Measurements from ENCODE around the gene PILRA.
"Not testable (repeated sequence)": the region's sequence is repeated elsewhere in the genome, so short reads cannot be mapped to it uniquely, and the experiment has no call there.

PILRA gene

GRCh38 chr7:100372256-100372655 is 1.0 kb upstream of the PILRA start:
- in situ Hi-C loops (cut with HindIII; ENCODE audit: low pct_ligation_motif_present, low pct_unique_long_range_greater_than_20kb, low sequenced_read_pairs) = no loop called here
- no peak for DNase-seq

DNA sequence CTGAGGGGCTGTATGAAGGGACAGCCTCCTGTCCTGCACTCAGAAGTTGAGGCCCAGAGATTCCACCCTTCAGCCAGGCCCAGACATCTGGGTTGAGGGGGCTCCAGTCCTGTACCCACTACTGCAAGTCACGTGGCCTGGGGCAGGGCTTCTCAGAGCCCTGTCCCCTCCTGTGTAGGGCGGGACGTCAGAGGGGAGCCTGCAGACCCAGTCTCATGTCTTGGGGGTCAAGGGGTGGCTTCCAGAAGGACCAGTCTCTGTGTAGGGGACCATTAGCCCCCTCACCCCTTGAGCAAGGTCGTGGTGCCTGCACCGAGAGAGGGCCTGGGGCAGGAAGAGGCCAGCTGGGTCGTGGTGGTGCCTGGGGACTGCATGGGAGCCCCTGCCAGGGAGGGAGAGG is 593 bp upstream of the PILRA start:
- in situ Hi-C loops (cut with HindIII; ENCODE audit: low pct_ligation_motif_present, low pct_unique_long_range_greater_than_20kb, low sequenced_read_pairs) = no loop called here
- no peak for DNase-seq

GRCh38 chr7:100373870-100374598 is 747 bp downstream of the PILRA start:
- in situ Hi-C loops (cut with HindIII; ENCODE audit: low pct_ligation_motif_present, low pct_unique_long_range_greater_than_20kb, low sequenced_read_pairs) = not testable (repeated sequence)

GRCh38 chr7:100374601-100375000 is 1.3 kb downstream of the PILRA start:
- no peak for DNase-seq
- in situ Hi-C loops (cut with HindIII; ENCODE audit: low pct_ligation_motif_present, low pct_unique_long_range_greater_than_20kb, low sequenced_read_pairs) = no loop called here

More at GRCh38 chr7:100373870-100374598, 747 bp downstream of the PILRA start:
- peak; percentile 51 for DNase-seq

DNA sequence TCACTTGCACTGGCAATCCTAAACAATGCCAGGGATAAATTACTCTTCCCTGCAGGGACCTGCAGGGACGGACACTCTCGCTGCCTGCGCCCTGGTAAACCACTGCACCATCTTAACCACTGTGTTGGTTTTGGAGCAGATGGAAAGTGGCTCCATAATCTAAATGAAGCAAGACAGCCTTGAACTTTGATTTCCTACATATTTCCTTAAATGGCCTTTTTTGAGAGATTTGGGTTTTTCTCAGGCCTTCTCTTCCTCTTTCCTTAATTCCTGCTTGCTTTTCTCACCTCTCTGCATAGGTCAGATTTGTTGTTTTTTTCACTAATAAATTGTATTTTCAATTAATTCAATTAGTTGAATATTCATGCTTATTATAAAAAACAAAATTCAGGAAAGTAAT is 2.8 kb downstream of the PILRA start:
- DNase-seq = no peak
- in situ Hi-C loops (cut with HindIII; ENCODE audit: low pct_ligation_motif_present, low pct_unique_long_range_greater_than_20kb, low sequenced_read_pairs) = no loop called here

DNA sequence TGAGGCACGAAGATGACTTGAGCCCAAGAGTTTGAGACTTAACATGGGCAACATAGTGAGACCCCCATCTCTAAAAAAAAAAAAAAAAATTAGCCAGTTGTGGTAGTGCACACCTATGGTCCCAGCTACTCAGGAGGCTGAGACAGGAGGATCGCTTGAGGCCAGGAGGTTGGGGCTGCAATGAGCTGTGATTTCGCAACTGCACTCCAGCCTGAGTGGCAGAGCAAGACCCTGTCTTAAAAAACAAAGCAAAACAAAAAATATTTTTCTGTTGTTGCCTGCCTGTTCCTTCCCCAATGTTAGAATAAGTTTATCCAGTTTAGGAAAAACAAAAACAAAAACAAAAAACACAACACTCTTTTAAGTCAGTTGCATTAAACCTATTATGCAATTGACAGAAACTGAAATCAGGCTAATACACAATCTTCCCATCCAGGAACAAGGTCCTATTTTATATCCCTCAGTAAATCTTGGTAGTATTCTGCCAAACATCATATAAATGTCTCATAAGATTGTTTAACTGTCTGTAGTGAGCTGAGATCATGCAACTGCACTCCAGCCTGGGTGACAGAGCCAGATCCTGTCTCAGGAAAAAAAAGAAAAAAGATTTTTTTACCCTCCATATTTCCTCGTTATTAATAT is 4.9 kb downstream of the PILRA start:
- in situ Hi-C loops (cut with HindIII; ENCODE audit: low pct_ligation_motif_present, low pct_unique_long_range_greater_than_20kb, low sequenced_read_pairs) = no loop called here

DNA sequence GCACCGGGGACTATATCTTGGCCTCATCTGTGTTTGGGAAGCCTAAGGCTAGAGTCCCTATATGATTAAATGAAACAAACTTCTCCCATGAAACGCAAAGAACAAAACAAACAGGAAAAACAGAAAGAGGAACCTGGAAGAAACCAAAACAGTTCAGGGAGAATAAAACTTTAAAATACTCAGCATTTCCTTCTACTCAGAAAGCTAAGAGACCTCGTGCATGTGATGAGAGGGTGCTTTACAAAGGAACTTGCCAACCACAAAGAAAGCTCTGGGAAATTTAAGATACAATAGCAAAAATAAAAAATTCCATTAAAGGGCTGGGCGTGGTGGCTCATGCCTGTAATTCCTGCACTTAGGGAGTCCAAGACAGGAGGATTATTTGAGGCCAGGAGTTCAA is 6.9 kb downstream of the PILRA start:
- DNase-seq = no peak
- in situ Hi-C loops (cut with HindIII; ENCODE audit: low pct_ligation_motif_present, low pct_unique_long_range_greater_than_20kb, low sequenced_read_pairs) = no loop called here

More for the DNA sequence above, 4.9 kb downstream of the PILRA start:
- DNase-seq = no peak

DNA sequence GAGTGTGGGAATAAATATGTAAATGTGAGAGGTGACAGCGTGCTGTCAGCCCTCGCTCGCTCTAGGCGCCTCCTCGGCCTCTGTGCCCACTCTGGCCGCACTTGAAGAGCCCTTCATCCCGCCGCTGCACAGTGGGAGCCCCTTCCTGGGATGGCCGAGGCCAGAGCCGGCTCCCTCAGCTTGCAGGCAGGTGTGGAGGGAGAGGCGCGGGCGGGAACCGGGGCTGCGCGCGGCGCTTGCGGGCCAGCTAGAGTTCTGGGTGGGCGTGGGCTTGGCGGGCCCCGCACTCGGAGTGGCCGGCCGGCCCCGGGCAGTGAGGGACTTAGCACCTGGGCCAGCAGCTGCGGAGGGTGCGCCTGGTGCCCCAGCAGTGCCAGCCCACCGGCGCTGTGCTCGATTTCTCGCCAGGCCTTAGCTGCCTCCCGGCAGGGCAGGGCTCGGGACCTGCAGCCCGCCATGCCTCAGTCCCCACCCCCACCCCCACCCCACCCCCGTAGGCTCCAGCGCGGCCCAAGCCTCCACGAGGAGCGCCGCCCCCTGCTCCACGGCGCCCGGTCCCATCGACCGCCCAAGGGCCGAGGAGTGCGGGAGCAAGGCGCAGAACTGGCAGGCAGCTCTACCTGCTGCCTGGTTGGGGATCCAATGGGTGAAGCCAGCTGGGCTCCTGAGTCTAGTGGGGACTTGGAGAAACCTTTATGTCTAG is 8.4 kb downstream of the PILRA start:
- DNase-seq; in situ Hi-C loops (cut with HindIII; ENCODE audit: low pct_ligation_motif_present, low pct_unique_long_range_greater_than_20kb, low sequenced_read_pairs): not testable (repeated sequence)

GRCh38 chr7:100382234-100382853 is 9.1 kb downstream of the PILRA start:
- in situ Hi-C loops (cut with HindIII; ENCODE audit: low pct_ligation_motif_present, low pct_unique_long_range_greater_than_20kb, low sequenced_read_pairs) = not testable (repeated sequence)

GRCh38 chr7:100384628-100385294 is 11.5 kb downstream of the PILRA start:
- no peak for DNase-seq
- in situ Hi-C loops (cut with HindIII; ENCODE audit: low pct_ligation_motif_present, low pct_unique_long_range_greater_than_20kb, low sequenced_read_pairs) = no loop called here

More at GRCh38 chr7:100382234-100382853, 9.1 kb downstream of the PILRA start:
- DNase-seq = not testable (repeated sequence)

DNA sequence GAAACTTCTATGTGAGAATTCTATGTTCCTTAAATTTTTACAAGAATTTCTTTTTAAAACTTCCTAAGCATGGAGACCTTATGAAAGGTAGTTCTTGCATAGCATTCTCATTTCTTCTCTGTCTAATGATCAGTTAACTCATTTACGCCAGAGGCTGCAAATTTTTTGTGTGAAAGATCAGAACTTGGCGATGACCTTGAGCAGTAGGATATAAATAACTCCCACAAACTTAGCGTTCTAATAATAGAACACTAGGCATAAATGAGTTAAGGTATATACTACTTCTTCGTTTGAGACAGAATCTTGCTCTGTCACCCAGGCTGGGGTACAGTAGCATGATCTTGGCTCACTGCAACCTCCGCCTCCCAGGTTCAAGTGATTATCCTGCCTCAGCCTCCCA is 13.7 kb downstream of the PILRA start:
- DNase-seq = no peak
- in situ Hi-C loops (cut with HindIII; ENCODE audit: low pct_ligation_motif_present, low pct_unique_long_range_greater_than_20kb, low sequenced_read_pairs) = no loop called here

GRCh38 chr7:100387695-100388094 is 14.4 kb downstream of the PILRA start:
- DNase-seq = no peak
- in situ Hi-C loops (cut with HindIII; ENCODE audit: low pct_ligation_motif_present, low pct_unique_long_range_greater_than_20kb, low sequenced_read_pairs) = no loop called here

DNA sequence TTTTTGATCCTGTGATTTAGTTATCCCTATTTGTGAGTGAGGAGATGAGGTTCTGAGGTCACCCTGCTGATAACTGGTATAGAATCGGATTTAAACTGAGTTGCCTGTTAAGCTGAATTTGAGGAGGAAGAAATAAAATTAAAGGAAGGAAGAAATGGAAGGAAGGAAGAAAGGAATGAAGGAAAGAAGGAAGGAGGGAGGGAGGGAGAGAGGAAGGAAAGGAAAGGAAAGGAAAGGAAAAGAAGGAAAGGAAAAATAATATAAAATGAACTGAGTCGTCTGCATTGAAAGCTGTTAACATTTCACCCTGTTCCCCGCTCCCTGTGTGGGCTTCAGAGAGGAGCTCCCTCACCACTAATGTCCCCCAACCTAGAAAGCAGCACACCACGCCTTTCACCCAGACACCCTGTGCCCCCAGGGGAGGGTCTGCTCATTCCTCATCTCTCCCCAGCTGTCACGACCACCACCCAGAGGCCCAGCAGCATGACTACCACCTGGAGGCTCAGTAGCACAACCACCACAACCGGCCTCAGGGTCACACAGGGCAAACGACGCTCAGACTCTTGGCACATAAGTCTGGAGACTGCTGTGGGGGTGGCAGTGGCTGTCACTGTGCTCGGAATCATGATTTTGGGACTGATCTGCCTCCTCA is 16.3 kb downstream of the PILRA start:
- no peak for DNase-seq
- in situ Hi-C loops (cut with HindIII; ENCODE audit: low pct_ligation_motif_present, low pct_unique_long_range_greater_than_20kb, low sequenced_read_pairs) = no loop called here

DNA sequence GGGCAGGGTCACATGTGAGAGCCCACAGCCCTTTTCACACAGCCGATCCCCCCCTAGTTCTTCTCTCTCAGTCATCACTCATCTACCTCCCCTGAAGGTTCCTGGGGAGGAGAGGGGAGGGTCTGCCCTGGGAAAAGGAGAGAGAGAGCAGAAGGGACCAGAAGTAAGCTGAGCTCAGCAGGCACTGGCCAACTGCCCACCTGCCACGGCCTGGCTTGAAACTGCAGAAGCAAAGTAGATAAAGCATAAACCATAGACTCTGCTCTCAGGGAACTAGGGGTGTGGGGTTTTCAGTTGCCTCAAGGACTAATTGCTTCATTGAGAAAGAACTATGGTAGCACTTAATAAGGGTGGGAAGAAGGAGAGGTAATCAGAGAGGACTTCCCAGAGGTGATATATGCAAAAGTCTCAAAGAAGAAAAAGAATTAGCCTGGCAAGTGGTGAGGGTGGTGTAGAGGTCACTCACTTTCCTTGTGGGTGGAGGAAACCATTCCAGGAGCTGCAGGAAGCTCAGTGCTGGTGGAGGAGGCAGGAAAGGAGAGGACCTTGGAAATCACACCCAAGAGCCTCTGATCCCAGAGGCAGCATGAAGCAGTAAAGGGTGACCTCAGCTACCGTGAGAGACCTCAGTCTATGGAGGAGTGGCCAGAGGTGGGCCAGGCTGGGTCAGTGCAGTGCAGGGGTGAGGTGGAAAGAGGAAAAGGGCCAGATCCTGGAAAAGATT is 17.2 kb downstream of the PILRA start:
- no peak for DNase-seq
- in situ Hi-C loops (cut with HindIII; ENCODE audit: low pct_ligation_motif_present, low pct_unique_long_range_greater_than_20kb, low sequenced_read_pairs) = no loop called here

- in situ Hi-C loops (cut with HindIII; ENCODE audit: low pct_ligation_motif_present, low pct_unique_long_range_greater_than_20kb, low sequenced_read_pairs) = no loop called here
- no peak for DNase-seq
Observed at GRCh38 chr7:100393233-100393905, 20.1 kb downstream of the PILRA start.

DNA sequence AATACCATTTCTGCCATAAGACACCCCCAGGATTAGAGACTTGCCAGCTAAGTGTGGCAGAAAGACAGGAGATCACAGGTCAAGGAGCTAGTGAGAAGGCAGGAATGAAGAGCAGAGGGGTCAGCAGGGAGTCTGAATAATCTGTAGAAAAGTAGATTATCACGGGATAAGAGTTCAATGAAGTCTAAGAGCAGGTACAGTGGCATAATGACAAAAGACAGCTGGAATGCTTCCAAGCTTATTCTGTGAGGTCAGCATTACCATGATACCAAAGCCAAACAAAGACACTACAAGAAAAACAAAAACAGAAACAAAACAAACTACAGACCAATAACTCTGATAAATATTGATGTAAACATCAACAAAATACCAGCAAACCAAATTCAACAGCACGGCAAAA is 20.8 kb downstream of the PILRA start:
- no peak for DNase-seq
- in situ Hi-C loops (cut with HindIII; ENCODE audit: low pct_ligation_motif_present, low pct_unique_long_range_greater_than_20kb, low sequenced_read_pairs) = no loop called here

GRCh38 chr7:100396421-100396982 is 23.2 kb downstream of the PILRA start:
- in situ Hi-C loops (cut with HindIII; ENCODE audit: low pct_ligation_motif_present, low pct_unique_long_range_greater_than_20kb, low sequenced_read_pairs) = no loop called here
- DNase-seq = no peak
